Activated T-cell treated with anti-CD3 and anti-CD28 coated beads for 24 hours (primary cell): ENCODE measurements around the gene ANO6.
"Not testable (repeated sequence)": the region's sequence is repeated elsewhere in the genome, so short reads cannot be mapped to it uniquely, and the experiment has no call there.

ENCODE experiments used
- DNase-seq: peaks from one replicate; pipeline ENCODE4 v3.0.0-alpha.2; 2020; ENCODE audit warnings: low read depth

ANO6 gene

DNA sequence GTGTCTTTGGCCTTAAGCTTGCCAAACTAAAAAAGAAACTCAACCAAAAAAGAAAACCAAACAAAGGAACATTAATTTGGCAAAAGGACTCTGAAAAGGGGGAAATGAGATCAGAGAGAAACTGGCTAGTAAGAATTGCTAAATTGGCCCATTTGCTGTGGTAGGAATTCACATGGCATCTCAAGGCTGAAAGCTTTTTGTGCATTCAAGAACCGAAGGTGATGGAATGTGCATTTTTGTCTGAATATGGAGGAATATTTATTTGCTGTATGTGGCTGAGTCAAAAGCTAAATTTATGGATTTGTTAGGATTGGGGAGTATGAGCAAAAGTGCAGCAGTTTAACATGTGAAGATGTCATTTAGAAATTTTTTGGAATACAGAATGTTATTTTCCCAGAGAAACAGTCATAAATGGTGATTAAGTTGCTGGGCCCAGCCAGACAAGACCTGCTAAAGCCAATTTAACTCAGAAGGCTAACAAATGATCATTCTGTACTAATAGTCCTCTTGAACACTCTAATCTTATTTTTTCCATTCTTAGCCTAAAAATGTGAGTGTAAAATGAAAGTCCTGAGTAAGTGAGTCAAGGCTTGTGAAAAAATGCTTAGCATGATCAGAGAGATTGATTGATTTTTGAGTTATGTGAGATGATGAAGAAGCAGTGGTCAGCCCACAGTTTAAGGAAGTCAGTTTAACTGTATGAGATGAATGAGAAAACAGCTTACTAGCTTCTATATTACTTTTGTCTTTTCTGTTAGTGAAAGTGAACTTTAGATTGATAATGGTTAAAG is 94.1 kb downstream of the ANO6 start:
- DNase-seq = no peak

DNA sequence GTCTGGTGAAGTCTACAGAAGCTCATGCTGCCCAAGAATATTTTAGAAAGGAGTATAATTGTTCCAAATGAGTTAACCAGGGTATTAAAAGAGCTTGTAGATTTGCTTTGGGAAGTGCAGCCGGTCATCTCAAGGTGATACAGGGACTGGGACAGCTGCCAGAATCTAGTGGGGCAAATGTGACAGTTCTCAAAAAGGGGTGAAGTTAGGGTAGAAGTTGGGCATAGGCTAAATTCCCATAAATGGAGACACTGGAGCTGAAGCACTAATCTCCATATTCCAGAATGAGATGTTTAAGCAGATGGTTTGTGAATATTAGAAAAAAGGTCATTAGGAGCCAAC is 94.7 kb downstream of the ANO6 start:
- no peak for DNase-seq

DNA sequence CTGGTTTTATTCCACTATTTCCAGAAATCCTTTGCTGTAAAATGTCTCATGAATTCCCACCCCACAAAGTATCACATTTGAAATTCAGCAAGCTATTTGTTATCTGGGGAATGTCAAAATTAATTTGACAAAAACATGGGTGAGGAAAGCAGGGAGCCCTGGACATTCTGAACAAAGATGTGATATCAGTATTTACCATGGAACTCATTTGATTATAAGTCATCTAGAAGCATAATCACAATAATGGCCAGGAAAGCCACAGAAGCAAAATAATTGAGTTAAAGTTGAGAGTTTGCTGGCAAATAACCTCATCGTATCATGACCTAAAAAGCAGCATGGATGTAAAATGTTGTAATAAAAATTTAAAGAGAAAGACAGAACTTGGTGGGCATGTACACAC is 96.1 kb downstream of the ANO6 start:
- no peak for DNase-seq

DNA sequence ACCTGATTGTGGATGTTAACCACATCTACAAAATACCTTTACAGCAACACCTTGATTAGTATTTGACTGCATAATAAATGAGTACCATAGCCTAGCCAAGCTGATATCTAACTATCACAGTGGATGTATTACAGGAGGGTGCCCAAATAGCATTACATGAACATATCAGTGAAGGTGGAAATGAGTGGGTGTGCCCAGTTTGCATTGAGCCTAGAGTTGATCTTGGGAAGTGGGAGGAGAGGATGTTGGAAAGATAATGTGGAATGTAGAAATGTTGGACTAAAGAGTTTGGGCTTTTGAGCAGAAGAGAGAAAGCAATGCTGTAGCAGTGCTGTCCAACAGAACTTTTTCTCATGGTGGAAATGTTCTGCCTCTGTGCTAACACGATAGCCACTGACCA is 98.9 kb downstream of the ANO6 start:
- no peak for DNase-seq

DNA sequence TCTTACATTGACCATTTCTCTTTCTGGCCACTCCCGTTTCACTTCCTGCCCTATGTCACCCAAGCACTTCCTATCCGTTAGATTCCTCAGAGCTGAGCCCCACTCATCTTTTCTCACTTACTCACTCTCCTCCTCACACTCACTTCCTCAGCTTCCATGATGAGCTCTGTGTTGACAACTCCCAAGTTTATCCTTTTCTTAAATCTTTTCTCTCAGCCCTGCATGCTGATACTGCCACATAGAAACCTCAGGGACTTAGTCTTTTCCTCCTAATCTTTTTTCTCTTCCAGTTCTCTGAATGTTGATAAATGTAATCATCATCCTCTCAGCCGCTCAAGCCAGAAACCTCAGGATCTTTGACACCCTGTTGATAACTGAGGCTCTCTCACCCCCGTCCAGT is 99.6 kb downstream of the ANO6 start:
- DNase-seq = no peak

DNA sequence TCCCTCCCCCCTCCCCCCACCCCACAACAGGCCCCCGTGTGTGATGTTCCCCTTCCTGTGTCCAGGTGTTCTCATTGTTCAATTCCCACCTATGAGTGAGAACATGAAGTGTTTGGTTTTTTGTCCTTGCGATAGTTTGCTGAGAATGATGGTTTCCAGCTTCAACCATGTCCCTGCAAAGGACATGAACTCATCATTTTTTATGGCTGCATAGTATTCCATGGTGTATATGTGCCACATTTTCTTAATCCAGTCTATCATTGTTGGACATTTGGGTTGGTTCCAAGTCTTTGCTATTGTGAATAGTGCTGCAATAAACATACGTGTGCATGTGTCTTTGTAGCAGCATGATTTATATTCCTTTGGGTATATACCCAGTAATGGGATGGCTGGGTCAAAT is 101.4 kb downstream of the ANO6 start:
- DNase-seq = not testable (repeated sequence)

DNA sequence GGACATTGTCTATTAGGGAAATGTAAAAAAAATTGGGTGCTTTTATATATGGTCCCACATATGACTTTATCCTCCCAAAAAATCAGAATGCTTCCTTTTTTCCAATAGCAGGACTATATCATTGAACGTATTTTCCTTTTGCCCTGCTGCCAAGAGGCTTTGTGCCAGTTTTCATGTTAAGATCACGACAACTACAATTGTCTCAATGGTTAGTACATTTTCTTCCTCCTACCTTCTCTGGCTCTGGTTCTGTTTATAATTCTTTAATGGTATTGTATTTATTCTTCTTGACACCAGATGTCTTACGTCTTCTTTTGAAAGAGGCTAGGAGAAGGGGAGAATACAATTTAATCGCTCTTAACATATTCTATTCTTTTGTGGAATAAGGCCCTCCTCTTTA is 106.9 kb downstream of the ANO6 start:
- DNase-seq = no peak

DNA sequence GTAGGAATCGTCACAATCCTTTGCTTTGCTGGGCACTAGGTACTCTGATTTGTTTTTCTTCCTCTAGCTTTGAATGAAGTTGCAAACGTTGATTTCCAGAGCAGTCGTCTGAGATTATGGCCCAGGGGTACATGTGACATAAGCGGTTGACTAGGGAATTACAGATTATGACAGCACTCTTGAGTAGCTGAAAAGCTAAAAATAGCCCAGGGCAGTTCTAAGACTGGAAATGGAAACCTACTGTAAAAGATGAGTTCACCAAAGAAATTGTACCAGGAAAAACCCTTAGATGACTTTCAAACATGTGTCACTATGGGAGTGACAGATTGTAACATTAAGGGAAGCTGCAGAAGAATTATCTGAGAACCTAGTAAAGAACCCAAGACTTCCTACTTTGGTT is 108.5 kb downstream of the ANO6 start:
- DNase-seq = no peak

DNA sequence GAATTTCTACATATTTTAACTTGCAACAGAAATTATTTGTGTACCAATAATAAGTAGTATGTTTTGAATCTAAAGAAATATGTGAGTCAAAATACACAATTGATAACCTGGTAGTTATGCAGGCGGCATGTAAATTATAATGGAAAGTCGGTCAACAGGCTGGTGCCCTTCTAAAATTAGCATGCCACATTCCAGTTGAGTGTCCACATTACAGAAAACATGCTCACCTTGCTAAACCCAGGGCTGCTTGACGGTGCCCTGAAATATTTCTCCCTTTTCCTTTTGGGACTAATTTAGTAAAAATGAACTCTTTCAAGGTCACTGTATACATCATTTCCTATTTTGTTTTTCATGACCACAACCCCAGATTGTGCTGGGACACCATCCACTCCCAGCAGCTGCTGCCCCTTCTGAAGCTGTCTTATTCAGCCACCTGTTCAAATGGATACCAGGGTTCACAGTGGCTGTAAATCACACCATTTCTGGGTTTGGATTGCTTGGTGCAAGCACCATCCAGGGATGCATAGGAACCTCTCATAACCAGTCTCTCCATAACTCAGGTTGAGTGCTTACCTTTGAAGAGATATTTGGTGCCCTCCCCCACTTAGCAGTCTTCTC is 110.6 kb downstream of the ANO6 start:
- no peak for DNase-seq

DNA sequence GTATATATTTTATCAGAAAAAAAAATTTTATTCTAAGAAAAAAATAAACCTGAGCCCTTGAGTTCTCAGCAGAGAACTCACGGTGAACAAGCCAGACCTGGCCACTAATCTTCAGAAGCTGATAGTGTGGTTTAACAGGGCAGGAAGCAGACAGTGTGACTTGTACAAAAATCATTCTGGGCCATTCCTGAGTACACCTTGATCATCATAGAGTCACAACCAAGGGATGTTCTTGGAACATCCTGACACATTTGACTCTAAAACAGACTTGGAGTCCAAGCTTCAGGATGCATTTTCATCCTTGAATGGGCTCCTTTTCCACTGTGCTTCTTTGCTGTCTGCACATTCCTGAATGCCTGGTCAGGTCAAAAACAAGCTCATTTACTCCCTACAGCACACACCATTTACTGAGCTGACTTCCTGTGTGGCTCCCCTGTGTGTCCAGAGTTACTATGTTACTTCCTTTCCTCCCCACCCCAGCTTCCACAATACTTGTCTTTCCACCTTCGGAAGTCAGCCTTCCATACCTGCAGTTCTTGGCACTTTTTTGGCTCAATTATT is 112.0 kb downstream of the ANO6 start:
- no peak for DNase-seq

DNA sequence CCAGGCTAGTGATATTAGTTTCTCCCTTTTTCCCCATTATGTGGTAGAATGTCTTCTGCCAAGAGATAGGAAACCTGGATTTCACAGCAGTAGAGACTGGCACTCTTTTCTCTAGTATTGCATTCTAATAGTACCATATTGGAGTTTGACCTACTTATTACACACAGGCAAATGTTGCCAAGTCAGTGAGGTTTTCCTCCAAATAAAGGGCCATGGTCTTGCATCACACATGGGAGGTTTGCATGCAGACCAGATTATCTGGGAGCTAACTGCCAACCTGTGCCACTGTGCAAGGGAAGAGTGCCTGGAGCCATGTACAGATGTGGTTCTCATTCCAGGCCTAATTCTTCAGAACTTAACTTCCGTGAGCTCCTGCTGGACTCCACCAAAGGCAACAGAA is 113.3 kb downstream of the ANO6 start:
- no peak for DNase-seq

DNA sequence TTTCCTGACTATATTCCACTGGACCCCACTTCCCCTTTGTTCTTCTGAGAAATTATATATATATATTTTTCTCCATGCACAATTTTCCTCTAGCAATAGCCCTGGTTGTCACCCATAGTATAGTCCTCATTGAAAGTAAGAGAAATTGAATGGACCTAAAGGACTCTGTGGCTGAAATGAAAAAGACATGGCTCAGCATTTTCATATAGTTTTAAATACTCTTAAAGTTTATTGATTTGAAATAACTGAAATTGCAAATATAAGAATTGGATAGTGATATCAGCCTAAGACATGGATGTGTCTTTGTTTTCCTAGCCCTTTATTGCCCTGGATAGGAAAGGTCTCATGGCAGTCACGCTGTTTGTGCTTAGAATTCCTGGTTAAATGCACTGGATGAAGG is 113.8 kb downstream of the ANO6 start:
- DNase-seq = no peak

DNA sequence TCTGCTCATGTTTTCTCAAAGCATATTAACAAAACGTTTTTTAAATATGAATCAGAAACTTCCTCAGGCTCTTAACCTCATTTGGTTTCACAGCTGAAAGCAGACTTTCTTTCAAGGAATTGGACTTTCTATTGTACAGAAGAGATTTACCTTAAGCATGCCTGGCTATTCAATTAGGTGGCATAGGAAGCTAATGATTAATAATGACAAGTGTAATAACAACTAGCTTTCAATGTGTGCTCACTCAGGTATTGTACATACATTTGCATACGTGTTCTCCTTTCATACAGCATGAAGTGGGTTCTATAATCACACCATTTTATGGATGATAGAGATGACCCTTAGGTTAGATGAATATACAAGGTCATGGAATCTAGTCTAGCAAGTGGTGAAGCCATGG is 115.7 kb downstream of the ANO6 start:
- no peak for DNase-seq

DNA sequence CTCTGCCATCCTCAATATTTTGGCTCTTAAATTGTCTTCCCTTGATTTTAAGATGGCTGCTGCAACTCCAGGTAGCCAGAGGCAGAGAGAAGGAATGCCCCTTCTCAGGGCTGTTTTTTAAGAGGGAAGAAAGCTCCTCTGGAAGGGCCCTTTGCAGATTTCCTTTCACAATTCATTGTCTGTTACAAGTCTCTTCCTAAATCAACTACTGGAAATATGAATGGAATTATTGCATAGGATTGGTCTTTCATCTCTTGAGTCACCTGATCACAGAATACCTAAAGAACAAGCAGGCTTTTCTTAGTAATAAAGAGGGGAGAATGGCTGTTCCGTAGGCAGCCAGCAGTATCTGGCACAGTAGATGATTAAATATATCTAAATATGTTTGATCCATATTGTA is 118.5 kb downstream of the ANO6 start:
- no peak for DNase-seq

DNA sequence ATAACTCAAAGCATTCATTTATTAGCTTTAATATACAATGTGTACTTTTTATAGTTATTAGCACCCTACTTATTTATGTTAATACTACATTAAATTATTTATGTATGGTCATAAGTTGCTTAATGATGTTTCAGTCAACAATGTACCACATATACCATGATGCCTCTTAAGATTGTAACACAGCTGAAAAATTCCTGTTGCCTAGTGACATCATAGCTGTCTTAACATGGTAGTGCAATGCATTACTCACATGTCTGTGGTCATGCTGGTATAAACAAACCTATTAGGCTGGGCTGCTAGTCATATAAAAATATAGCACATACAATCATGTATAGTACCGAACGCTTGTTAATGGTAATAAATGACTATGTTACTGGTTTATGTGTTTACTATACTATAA is 120.4 kb downstream of the ANO6 start:
- DNase-seq = no peak

DNA sequence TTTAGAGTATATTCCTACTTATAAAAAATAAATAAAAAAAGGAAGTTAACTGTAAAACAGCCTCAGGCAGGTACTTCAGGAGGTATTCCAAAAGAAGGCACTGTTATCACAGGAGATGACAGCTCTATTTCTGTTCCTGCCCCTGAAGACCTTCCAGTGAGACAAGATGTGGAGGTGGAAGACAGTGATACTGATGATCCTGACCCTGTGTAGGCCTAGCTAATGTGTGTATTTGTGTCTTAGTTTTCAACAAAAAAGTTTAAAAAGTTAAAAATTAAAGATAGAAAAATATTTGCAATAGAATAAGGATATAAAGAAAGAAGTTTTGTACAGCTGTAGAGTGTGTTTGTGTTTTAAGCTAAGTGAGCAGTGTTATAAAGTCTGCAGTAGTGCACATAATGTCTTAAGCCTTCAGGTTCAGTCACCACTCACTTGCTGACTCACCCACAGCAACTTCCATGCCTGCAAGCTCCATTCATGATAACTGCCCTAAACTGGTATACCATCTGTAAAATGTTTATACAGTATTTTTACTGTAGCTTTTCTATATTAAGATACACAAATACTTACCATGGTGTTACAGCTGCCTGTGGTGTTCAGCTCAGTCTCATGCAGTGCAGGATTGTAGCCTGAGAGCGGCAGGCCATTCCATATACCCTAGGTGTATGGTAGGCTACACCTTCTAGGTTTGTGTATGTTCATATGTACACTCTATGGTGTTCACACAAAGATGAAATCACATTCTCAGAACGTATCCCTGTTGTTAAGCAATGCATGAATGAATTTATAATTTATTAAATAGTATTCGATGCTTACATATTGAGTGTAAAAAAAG is 121.1 kb downstream of the ANO6 start:
- no peak for DNase-seq

DNA sequence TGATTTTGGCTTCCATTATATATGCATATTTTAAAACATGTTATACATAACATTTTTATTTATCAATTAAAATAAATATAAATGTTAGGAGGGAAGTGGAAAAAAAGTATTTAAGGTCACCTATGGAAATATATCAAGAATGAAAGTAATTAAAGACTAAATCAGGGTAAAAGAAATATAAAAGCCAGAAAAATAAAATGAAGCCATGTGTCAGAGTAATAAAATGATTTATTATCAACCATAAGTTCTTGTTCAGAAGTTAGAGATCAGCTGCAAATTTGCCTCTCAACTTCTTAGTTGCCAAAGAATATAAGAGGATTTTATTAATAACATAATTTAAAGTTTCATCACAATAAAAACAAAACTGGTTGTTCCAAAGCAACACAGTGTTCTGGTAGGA is 121.9 kb downstream of the ANO6 start:
- DNase-seq = no peak

DNA sequence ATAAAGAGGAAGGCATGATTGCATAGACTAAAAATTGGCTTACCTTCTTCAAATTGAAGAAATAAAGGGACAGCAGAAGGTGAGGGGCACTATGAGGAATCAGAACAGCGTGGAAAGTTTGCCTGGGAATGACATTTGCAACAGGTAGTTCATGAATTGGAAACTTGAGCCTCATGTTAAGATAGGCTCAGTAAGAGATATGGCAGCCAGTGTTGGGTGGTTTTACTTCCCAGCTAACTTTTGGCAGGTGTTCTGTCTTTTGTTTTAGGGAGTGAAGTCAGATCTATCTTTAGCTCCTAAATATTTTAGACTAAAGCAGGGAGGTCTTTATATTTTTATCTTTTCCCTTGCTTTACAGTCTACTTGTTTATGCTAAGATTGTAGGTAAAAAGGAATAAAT is 122.4 kb downstream of the ANO6 start:
- DNase-seq = no peak

DNA sequence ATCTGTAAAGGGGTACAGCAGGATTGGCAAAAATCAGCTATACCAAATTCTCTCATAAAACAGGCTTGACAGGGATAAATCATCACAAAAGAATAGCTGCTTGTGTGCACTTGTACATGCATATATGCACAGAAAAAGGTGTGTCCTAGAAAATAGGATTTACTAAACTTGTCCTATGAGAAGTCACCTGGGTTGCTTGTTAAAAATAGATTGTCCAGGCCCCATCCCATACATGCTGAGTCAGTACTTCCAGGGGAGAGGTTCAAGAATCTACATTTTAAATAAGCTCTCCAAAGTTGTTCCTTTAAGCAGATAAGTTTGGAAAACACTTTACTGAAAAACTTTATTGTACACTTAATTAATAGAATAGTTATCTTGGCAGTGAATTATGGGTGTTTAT is 123.1 kb downstream of the ANO6 start:
- no peak for DNase-seq

DNA sequence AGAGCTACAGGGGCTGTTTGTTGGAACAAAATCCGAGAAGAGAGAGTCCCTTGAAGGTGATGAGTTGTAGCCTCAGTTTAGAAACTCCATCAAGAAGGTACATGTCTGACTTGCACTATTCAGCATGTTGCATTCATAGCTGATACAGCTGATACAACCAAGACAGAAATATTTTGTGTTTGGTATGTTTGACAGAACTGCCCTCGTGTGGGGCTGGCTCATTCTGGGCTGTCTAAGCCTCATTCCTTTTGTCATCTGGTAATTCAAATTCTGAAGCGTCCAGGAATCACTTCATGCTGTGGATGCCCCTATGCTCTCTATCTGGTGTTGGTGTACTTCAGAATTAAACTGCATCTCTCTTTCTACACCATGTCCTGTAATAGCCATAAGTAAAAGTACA is 126.3 kb downstream of the ANO6 start:
- DNase-seq = no peak

DNA sequence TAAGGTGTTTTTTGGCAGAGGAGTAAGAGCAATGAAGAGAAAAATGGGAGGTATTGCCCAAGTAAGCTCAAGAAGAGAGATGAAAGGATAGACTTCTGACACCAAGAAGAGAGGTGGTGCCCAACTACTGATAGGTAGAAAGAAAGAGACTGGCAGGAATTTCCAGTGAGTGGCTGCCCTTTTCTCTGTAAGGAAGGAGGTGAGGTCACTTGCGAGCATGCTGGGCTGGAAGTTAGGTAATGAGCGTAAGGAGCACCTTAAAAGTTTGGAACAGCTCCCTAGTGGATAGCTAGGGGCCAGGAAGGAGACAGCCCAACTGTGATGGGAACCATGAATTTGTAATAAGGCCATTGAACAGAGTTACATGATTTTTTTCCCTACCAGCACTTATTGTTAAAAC is 127.0 kb downstream of the ANO6 start:
- no peak for DNase-seq

DNA sequence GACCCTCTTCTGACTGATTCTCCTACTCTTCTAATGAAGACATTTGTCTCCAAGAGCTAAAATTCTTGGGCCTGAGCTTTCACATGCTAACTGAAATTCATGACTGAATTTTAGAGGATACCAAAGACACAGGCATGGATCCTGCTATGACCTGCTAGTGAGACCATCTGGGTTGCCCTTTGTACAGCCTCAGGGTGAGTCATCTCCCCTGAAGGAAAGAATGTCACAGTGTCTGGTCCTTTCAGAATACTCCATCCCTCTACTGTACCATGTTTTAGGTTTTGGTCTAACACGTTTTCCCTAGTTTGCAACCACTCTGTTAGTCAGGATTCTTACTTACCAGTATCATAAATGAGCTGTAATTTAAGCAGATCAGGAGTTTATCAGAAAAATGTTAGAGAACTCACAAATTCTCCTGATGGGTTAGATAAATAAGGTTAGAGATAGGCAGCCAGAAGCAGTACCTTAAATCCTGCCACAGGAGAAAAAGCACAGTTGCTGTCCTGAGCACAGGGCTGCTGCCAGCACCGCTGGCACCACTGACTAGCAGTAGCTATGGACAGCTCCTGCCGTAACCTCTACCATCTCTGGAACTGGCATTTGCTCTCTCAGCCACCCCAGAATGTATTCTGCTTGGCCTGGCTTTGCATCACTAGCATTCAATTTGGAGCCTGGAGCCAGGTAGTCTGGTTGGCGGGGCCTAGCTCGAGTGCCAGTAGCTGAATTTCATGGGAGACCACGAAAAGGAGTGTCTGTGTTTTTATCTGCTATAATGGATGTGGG is 127.6 kb downstream of the ANO6 start:
- DNase-seq = no peak
